Endodermal cell (in vitro differentiated cells): Measurements from ENCODE around the gene PARP12. TPM values are rescaled to one million over a fixed set of nuclear protein-coding genes. Genes with fewer than 3 reads are reported as not detected.
A peak's percentile ranks its signal among the peaks of the same experiment; 100 is the strongest.

Experiments
- DNase-seq: peaks from one replicate; pipeline ENCODE4 v3.0.0-alpha.2; 2017
- H3K27ac ChIP-seq: 2 replicates; pipeline ENCODE4 v1.5.1; 2013; ENCODE audit warnings: mild to moderate bottlenecking, low read depth, low read length, moderate library complexity
- H3K27me3 ChIP-seq: 2 replicates; pipeline ENCODE4 v1.6.1; 2013; ENCODE audit warnings: mild to moderate bottlenecking, low read length, moderate library complexity; ENCODE audit not compliant: insufficient read depth, control insufficient read depth, poor library complexity, severe bottlenecking
- H3K36me3 ChIP-seq: 2 replicates; pipeline ENCODE4 v1.7.0; 2013; ENCODE audit warnings: mild to moderate bottlenecking, low read length, moderate library complexity; ENCODE audit not compliant: control insufficient read depth, insufficient read depth
- H3K4me1 ChIP-seq: one replicate; pipeline ENCODE4 v1.7.0; 2013; ENCODE audit warnings: low read length; ENCODE audit not compliant: control insufficient read depth, insufficient read depth
- H3K4me3 ChIP-seq: 2 replicates; pipeline ENCODE4 v1.5.1; 2013; ENCODE audit warnings: mild to moderate bottlenecking, low read length, moderate library complexity
- H3K9ac ChIP-seq: 2 replicates; pipeline ENCODE4 v1.6.1; 2013; ENCODE audit warnings: mild to moderate bottlenecking, low read length, moderate library complexity; ENCODE audit not compliant: poor library complexity, severe bottlenecking; ENCODE audit errors: extremely low read depth
- H3K9me3 ChIP-seq: 2 replicates; pipeline ENCODE4 v1.6.1; 2013; ENCODE audit warnings: mild to moderate bottlenecking, low read length, moderate library complexity; ENCODE audit not compliant: control insufficient read depth
- H3K27ac Mint-ChIP-seq: 2 replicates; pipeline ENCODE4 v1.8.0; 2020; ENCODE audit warnings: mixed read lengths
- H3K27me3 Mint-ChIP-seq: 2 replicates; pipeline ENCODE4 v1.8.0; 2021; ENCODE audit warnings: mild to moderate bottlenecking, mixed read lengths; ENCODE audit not compliant: insufficient read depth
- H3K36me3 Mint-ChIP-seq: 2 replicates; pipeline ENCODE4 v1.8.0; 2020; ENCODE audit warnings: low read depth, mixed read lengths
- H3K4me1 Mint-ChIP-seq: 2 replicates; pipeline ENCODE4 v1.8.0; 2020; ENCODE audit warnings: mixed read lengths
- H3K4me3 Mint-ChIP-seq: 2 replicates; pipeline ENCODE4 v1.8.0; 2020; ENCODE audit warnings: mild to moderate bottlenecking, moderate library complexity, mixed read lengths
- H3K9me3 Mint-ChIP-seq: 2 replicates; pipeline ENCODE4 v1.8.0; 2020; ENCODE audit warnings: mild to moderate bottlenecking, mixed read lengths
- WGBS, 2 experiments: methylation state at CpG; one replicate each; pipeline versions ENCODE4 v1.1.5 to v1.1.7; 2013; ENCODE audit warnings: missing lambda C conversion rate in 2 of 2, mixed read lengths in 1 of 2; ENCODE audit not compliant: insufficient coverage in 1 of 2, insufficient read length in 1 of 2; 5-methylcytosine and 5-hydroxymethylcytosine counted together
- total RNA-seq, 2 donors: library from RNA; stranded (reverse); fragmentation: NEBNext Ultra II Directional in 1 of 2; extraction: Animal tissue kit (Norgen Biotek cat#: 25700) in 1 of 2; gene quantifications; 2 replicates in 1 of 2; 3 replicates in 1 of 2; pipeline ENCODE4 v1.2.1, GENCODE V29; 2021
- TF ChIP-seq, protein P1 (sequence below): fragments of 200-600 bp; sonication (generic); conservative IDR thresholded peaks from 2 replicates; pipeline ENCODE4 v1.5.0; 2021; ENCODE audit warnings: antibody characterized with exemption, mild to moderate bottlenecking

The PARP12 gene
- total RNA-seq, 2 donors from 2014 or later: 9.4 to 10.4 TPM

DNA sequence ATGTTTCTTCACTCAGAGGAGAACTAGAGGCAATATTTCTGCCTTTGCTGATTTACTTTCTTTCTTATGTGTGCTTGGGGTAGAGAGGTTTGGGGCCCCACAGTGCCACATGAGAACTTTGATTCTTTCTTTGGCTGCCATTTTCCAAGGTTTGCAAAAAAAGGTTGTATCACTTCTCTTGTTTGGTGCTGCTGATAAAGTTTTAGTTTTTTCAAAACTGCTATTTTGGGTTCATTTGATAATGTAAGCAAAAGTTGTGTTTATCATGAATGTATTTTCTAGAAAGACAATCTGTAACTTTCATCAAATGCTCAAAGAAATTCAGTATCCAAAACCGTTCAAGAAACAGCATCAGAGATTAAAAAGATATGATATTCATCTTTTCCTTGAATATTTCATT lies 30.6 kb upstream of the PARP12 start:
- Mint-ChIP-seq H3K4me3 (no peak overlapping the region), H3K9me3 (no peaks in the 10 kb centered on the region), H3K27me3 (no peaks in the 10 kb centered on the region), H3K36me3 (peaks cover 78% of the 10 kb centered on the region), H3K27ac (peak overlapping the region; percentile 14), H3K4me1 (no peaks in the 10 kb centered on the region)
- H3K27ac ChIP-seq: no peak overlapping the region
- no peaks in the 10 kb centered on the region for H3K4me1 ChIP-seq
- H3K4me3 ChIP-seq: no peak overlapping the region
- no peaks in the 10 kb centered on the region for H3K27me3 ChIP-seq
- no peaks in the 10 kb centered on the region for H3K9me3 ChIP-seq
- peaks cover 83% of the 10 kb centered on the region for H3K36me3 ChIP-seq
- TF ChIP-seq, protein P1, sequence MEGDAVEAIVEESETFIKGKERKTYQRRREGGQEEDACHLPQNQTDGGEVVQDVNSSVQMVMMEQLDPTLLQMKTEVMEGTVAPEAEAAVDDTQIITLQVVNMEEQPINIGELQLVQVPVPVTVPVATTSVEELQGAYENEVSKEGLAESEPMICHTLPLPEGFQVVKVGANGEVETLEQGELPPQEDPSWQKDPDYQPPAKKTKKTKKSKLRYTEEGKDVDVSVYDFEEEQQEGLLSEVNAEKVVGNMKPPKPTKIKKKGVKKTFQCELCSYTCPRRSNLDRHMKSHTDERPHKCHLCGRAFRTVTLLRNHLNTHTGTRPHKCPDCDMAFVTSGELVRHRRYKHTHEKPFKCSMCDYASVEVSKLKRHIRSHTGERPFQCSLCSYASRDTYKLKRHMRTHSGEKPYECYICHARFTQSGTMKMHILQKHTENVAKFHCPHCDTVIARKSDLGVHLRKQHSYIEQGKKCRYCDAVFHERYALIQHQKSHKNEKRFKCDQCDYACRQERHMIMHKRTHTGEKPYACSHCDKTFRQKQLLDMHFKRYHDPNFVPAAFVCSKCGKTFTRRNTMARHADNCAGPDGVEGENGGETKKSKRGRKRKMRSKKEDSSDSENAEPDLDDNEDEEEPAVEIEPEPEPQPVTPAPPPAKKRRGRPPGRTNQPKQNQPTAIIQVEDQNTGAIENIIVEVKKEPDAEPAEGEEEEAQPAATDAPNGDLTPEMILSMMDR: no peak
- no peak overlapping the region for H3K9ac ChIP-seq
- WGBS, 2 experiments: 100% methylated on average over 1 of the region's 1 CpG
- DNase-seq: no peak

DNA sequence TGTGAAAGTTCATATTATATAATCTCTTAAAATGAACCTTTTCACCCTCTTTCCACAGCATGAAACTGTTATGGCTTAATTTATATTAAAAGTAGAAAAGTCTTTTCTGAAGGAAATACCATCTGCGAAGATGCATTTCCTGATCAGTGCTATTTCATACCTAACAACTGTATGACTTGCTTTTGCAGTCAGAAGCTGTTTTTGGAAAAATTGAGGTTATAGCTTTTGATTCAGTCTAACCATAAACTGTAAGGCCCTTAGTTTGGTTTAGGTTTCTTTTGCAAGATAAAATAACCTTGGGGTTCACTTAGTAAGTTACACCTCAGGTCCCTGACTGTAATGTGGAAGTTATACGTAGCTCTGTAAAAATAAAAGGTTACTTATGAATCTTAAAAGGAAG lies 22.7 kb upstream of the PARP12 start:
- Histone ChIP-seq H3K4me3 (no peak overlapping the region), H3K27ac (no peak overlapping the region), H3K4me1 (no peaks in the 10 kb centered on the region), H3K27me3 (no peaks in the 10 kb centered on the region), H3K9ac (no peak overlapping the region), H3K9me3 (no peaks in the 10 kb centered on the region), H3K36me3 (peaks cover 16% of the 10 kb centered on the region)
- Mint-ChIP-seq H3K27ac (no peak overlapping the region), H3K9me3 (no peaks in the 10 kb centered on the region), H3K27me3 (no peaks in the 10 kb centered on the region), H3K4me3 (no peak overlapping the region), H3K4me1 (peaks cover 11% of the 10 kb centered on the region), H3K36me3 (peaks cover 12% of the 10 kb centered on the region)
- DNase-seq: no peak
- TF ChIP-seq, protein P1: no peak
- 100% methylated on average over 2 of the region's 2 CpGs; no CpG with 5 or more reads in 1 of the 2 experiments for WGBS, 2 experiments

DNA sequence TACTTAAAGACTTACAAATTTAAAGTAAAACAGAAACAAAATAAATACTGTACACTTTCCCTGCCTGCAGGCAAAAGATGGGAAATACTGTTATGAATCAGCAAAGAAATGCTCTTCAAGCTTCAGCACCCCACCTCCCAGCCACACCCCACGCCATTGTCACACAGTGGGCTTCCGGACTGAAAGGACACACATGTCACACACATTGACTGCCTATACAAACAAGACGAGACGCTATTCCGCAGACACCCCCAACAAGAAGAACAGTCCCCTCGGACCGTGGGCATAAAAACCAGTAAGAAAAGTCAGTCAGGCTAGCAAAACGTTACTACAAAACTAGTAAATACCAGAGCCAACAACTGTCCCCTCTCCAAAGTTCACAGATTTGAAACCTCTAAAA lies 22.2 kb upstream of the PARP12 start:
- Histone ChIP-seq H3K9ac (no peak overlapping the region), H3K27me3 (no peaks in the 10 kb centered on the region), H3K27ac (no peak overlapping the region), H3K9me3 (no peaks in the 10 kb centered on the region), H3K4me3 (no peak overlapping the region), H3K36me3 (peaks cover 13% of the 10 kb centered on the region), H3K4me1 (no peaks in the 10 kb centered on the region)
- H3K4me3 Mint-ChIP-seq: no peak overlapping the region
- TF ChIP-seq, protein P1: no peak
- no peaks in the 10 kb centered on the region for H3K9me3 Mint-ChIP-seq
- DNase-seq: no peak
- 83 to 94% methylated on average over 3 to 8 of the region's 8 CpGs for WGBS, 2 experiments
- no peaks in the 10 kb centered on the region for H3K27me3 Mint-ChIP-seq
- H3K4me1 Mint-ChIP-seq: peaks cover 11% of the 10 kb centered on the region
- peaks cover 10% of the 10 kb centered on the region for H3K36me3 Mint-ChIP-seq
- H3K27ac Mint-ChIP-seq: no peak overlapping the region
